ENCODE measurements around the gene ARL16.

The ARL16 gene

DNA sequence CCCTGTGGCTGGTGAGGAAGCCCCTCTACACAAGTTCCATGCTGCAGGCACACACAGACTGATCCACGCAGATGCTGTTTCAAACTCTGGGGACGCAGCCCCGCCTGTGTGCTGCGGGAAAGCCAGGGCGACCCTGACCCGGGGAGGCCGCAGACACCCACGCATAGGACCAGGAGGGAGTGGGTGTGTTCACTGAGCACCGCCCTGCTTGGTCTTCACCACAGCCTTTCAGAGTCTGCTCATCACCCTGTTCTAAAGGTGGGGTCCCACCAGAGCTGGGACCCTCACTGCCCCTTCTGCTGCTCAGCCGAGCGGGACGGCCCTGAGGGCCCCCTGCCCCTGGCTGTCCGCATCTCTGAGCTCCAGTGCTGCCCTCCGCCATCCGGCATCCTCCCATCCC is 39.1 kb downstream of the ARL16 start:
- no peak for DNase-seq (ENCODE audit: low spot score)

DNA sequence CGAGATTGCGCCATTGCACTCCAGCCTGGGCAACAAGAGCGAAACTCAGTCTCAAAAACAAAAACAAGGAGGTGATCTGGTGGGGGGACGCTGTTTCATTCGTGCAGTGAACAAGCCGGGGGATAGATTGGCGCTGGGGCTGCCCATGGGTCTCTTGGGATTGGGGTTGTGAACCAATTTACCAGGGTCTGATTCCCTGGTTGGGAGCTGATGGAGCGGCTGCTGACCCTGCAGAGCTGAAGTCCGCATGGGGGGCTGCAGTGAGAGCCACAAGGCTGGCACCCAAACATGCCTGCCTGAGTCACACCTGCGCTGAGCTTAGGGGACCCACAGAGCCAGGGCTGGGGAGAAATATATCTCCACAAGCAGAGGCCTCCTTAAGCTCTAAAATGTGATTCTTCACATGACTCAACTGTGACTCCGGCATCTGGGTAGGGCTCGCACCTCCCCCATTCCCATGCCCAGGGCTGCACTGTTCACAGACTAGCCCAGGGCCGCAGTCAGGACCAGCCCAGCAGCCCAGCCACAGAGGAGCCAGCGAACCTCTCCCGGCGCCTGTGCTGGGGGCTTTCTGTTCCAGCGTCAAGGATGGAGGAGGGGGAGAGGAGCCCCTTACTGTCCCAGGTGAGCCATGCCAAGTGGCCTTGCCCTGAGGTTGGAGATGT is 41.6 kb downstream of the ARL16 start:
- no peak for DNase-seq (ENCODE audit: low spot score)

DNA sequence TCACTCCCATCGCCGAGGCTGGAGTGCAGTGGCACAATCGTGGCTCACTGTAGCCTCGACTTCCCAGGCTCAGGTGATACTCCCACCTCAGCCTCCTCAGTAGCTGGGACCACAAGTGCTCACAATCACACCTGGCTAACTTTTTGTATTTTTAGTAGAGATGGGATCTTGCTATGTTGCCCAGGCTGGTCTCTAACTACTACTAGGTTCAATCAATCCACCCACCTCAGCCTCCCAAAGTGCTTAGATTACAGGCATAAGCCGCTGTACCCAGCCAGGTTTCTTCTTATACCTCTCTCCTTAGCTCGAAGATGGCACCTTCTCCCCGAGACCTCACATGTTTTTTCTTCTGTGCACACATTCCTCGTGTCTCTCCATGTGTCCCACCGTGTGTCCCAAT is 43.6 kb downstream of the ARL16 start:
- no peak for DNase-seq (ENCODE audit: low spot score)

- DNase-seq (ENCODE audit: low spot score) = no peak
Measured at GRCh38 chr17:81638683-81639082, 44.9 kb downstream of the ARL16 start.

DNA sequence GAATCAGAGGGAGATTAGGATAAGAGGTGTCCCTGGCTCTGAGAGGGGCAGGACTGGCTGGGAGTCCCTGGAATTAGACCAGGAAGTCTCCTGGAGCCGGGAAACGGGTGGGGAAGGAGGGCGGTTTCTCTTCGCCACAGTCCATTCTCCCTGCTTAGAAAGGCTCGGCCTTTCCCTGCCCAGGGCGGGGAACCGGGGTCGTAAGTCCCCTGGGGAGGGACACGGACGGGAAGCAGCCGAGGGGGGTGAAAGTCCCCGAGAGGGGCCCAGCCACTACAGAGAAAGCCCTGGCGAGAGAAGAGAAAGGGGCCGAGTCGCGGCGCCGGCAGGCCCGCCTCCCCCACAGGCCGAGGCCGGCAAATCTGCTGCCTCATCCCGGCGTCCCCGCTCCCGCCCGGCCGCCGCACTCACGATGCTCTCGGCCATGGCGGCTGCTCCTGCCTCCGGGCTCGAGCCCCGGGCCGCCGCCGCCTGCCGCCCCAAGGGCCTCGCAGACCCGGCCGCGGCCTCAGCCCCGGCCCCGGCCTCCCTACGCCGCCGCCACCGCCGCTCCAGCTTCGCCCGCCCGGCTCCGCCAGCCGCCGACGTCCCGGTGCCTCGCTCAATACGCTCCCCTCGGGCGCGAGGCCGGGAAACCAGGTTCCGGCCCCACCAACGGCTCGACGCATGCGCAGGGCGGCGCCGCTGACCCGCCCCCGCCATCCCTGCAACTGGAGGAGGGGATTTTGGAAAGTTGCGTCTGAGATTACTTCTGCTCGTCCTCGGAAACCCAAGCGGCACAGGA is 46.9 kb downstream of the ARL16 start, which contains the start of the genes NPLOC4 and TSPAN10:
Gene NPLOC4 (minus strand): TSS at position 608 of the 784 bp plus-strand sequence. CDS start 182 bp downstream, at position 426.
Gene TSPAN10 (plus strand): TSS at position 692 of the 784 bp plus-strand sequence. CDS start 5,217 bp downstream, outside the sequence.
- DNase-seq (ENCODE audit: low spot score) = peak; percentile 92

DNA sequence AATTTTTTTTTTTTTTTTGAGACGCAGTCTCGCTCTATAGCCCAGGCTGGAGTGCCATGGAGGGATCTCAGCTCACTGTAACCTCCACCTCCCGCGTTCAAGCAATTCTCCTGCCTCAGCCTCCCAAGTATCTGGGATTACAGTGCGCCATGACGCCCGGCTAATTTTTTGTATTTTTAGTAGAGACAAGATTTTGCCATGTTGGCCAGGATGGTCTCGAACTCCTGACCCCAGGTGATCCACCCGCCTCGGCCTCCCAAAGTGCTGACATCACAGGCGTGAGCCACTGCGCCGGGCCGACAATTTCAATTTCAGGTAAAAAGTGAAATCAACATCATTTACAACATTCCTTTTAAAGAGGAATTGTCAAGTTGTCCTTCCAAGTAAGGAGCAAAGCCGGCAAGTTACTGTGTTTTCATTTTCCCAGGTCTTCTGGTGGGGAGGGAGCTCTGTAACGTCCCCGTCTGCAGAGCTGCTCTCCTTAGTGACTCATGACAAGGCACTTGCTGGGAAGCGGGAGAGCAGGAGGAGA is 47.6 kb downstream of the ARL16 start:
- DNase-seq (ENCODE audit: low spot score) = no peak

GRCh38 chr17:81635431-81635830 is 48.2 kb downstream of the ARL16 start:
- DNase-seq (ENCODE audit: low spot score) = no peak

DNA sequence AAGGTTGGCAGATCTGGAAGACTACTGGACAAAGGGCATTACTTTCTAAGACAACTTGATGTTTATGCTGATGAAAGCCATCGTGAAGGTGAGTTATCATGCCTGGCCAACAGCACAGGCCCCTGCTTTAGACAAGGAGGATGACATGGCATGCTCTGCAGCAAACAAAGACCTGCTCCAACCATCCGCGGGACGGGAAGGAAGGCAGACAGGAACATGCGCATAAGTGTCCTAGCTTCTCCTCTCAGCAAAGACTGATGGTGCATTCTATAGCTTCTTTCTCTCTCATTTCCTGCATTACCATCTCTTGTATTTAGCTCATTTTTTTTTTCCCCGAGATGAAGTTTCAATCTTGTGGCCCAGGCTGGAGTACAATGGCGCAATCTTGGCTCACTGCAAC is 52.1 kb downstream of the ARL16 start:
- no peak for DNase-seq (ENCODE audit: low spot score)

Measured in germinal center (tissue), 1 donor.